GM12892 (cell line): ENCODE measurements around the gene ENDOD1.

Experiments
- POLR2A ChIP-seq: IDR thresholded peaks from 2 replicates; pipeline ENCODE4 v1.6.1; 2011; ENCODE audit warnings: low read depth, low read length, control low read depth
- POLR2AphosphoS5 ChIP-seq: IDR thresholded peaks from 2 replicates; pipeline ENCODE4 v1.6.1; 2011; ENCODE audit warnings: low read depth, low read length, control low read depth
- TAF1 ChIP-seq: IDR thresholded peaks from 2 replicates; pipeline ENCODE4 v1.6.1; 2011; ENCODE audit warnings: low read depth, mild to moderate bottlenecking, control low read depth, low read length, borderline replicate concordance

DNA sequence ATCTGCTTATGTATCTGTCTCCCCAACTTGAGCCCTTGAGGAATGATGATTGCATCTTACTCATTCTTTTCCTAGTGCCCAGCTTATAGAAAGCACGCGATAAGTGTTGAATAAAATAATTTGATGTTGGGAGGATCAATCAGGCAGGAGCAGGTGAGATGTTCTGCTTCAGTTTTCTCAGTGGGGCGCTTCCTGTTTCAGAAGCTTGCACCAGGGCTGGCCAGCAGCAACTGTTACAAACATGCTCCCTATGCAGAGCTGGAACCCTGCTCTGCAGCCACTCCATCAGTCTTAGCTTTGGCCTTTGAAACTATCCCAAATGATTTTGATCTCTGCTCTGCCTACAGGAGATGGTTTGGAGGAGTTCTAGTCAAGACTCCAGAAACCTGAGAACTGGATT is 3.9 kb downstream of the ENDOD1 start:
- TF ChIP-seq POLR2A: no peak
- no peak for TF ChIP-seq POLR2AphosphoS5
- TF ChIP-seq TAF1: no peak
